Mucosa of gallbladder (tissue), 1 donor: ENCODE data around the gene ASB7. TPM values are rescaled to one million over a fixed set of nuclear protein-coding genes. Genes with fewer than 3 reads are reported as not detected.
"Not testable (repeated sequence)": the region's sequence is repeated elsewhere in the genome, so short reads cannot be mapped to it uniquely, and the experiment has no call there.

Experiments used
- DNase-seq: peaks from one replicate; pipeline ENCODE4 v3.0.0-alpha.2; 2020; ENCODE audit warnings: low spot score
- total RNA-seq: library from RNA; stranded (reverse); gene quantifications from one replicate; pipeline ENCODE4 v1.2.1, GENCODE V29; 2021
- donor health status: DM: no; HTN: no; CAD: no.

ASB7 gene
- total RNA-seq, 1 donor from 2014 or later, result 13.4 TPM

GRCh38 chr15:100650685-100651084 is 48.3 kb downstream of the ASB7 start:
- no peak for DNase-seq

DNA sequence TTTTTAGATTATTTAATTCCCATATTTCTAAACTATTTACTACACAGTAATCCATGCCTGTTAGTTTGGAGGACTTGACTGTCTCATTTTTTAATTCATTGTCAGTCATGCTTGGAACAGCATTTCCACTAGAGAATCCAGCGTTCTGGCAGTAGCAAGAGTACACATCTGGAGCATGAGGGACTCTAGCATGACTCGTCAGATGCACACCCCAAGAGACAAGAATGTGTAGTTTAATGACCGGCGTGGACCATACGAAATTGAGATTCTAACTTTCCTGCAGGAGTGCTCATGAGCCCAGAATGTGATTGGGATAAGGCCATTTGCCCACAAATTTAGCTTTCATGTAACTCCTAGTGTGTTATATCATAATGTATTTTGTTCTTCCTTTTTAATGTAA is 48.9 kb downstream of the ASB7 start:
- no peak for DNase-seq

GRCh38 chr15:100652116-100652515 is 49.7 kb downstream of the ASB7 start:
- no peak for DNase-seq

- no peak for DNase-seq
Measured at GRCh38 chr15:100653608-100654007, 51.2 kb downstream of the ASB7 start.

DNA sequence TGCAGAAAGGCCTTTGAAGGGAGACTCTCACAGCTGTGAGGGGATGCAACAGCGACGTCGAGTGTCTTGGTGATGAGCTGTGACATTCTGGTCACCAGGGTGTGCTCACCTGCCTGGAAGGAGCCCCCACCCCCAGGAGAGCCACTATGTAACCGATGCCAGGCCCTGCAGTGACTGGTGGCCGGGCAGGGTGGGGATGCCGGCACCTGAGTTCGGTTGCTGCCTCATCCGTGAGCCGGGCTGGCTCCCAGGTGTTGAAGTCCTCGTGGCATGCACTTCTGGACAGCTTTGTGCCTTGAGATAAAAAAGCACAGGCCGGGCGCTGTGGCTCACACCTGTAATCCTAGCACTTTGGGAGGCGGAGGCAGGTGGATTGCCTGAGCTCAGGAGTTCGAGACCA is 56.5 kb downstream of the ASB7 start:
- DNase-seq, result no peak

DNA sequence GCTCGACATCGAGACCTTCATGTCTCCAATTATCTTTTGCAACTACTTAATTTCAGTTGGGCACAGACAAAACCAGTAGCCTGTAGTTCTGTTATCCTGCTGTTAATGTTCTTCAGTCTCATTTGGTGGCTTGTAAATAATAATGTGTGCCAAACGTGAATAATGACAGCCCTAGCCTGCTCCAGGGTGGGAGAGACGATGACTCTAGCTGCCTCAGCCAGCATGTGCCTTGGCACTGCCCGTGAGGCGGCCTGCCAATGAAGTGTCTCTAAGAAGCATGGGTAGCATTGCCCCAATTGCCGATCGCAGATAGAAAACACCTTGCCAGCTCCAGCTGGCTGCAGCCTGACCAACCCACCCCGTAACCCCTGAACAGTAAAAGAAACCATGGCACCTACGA is 58.8 kb downstream of the ASB7 start:
- no peak for DNase-seq

DNA sequence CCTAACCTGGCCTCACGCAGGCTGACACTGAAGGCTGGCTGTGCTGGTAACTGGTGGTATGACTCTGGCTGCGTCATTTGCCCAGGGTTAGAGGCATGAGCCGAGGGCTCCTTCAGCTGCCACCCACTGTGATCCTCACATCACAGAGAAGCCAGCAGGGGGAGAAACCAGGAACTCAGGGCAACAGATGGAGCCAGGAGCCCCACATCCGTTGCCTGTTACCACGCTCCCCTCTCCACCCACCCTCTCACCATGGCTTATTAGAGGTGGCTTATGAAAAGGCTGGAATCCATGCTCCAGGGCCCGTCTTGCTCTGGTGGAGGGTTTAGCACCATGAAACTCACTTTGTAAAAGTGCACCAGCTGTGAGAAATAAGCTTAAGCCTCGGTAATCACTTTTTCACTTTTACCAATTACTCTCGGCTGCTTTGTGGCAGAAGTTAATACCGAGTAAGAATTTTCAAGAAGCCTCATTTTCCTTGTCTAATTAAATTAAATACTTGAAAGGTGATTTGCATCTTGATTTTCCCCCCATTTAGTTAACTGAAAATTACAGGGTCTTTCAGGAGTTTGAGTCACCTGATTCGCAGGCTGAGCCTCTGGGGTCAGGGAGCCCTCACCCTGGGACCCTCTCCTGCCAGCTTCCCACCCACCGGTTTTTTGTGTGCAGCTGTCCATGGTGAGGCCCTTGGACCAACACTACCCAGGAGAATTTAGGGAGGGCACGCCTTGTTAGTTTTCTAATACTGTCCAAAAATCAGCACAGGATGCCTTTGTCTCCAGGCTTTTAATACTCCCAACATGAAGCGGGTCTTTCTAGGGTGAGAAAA is 60.9 kb downstream of the ASB7 start:
- DNase-seq, result no peak

GRCh38 chr15:100663915-100664281 is 61.5 kb downstream of the ASB7 start:
- no peak for DNase-seq

- DNase-seq, result no peak
Measured at GRCh38 chr15:100665570-100665969, 63.2 kb downstream of the ASB7 start.

DNA sequence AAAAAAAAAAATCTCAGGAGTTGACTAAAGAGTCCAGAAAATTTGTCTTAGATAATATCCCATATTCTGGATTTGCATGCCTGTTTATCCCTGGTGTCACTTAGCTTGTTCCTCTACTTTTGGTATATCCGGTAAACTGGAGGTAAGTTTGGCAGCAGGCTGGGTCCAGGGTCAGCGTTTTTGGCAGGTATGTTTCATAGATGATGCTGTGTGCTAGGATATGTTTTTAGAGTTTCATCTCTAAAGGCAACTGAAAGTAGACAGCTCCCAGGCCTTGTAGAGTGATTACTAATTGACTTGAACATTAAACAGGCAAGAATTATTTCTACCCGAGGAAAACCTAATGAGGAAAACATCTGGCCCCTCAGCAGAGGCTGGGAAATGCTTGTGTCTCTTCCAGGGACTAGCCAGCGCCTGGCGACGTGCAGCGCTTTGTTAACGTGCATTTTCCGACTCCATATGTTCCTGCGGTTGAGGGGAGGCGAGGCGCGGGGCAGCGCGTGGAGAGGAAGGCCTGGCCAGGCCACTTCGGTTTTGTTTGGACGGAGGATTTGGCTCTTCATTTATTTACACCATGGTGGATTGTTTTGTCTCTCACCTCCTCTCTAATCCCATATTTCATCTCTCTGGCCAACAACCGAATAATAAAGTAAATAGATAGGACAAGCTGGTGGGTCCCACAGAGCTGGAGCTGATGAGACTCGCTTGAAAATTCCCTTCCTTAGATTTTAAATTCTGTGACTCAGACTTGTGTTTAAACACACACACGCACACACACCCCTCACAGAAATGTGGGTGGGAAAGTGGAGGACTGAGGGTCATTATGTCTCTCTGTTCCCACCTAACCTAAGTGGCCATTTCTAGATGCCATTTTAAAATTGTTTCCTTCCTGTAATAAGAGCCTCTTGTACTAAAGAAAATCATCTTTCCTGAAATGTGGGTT is 65.3 kb downstream of the ASB7 start:
- DNase-seq, result peak; percentile 65

DNA sequence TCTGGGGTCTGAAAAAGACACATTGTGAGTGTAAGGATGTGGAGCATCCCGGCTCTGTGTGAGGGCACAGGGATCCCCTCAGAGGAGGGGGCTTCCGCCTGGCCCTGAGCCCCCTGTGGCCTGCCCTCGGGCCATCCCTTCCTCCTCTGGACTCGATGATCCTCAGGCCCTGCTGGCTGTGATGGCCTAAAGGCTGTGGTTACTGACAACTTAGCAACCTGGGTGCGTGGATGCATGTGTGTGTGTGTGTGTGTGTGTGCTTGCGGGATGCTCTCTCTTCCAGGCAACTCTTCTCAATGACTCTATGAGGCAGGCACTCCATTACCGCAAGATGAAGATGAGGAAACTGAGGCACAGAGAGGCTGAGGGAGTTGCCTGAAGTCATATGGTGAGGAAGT is 66.0 kb downstream of the ASB7 start:
- no peak for DNase-seq

- DNase-seq, result no peak
Measured at GRCh38 chr15:100669260-100669659, 66.9 kb downstream of the ASB7 start.

GRCh38 chr15:100670505-100671021 is 68.2 kb downstream of the ASB7 start:
- DNase-seq, result no peak

GRCh38 chr15:100671124-100671680 is 68.8 kb downstream of the ASB7 start:
- DNase-seq, result no peak

DNA sequence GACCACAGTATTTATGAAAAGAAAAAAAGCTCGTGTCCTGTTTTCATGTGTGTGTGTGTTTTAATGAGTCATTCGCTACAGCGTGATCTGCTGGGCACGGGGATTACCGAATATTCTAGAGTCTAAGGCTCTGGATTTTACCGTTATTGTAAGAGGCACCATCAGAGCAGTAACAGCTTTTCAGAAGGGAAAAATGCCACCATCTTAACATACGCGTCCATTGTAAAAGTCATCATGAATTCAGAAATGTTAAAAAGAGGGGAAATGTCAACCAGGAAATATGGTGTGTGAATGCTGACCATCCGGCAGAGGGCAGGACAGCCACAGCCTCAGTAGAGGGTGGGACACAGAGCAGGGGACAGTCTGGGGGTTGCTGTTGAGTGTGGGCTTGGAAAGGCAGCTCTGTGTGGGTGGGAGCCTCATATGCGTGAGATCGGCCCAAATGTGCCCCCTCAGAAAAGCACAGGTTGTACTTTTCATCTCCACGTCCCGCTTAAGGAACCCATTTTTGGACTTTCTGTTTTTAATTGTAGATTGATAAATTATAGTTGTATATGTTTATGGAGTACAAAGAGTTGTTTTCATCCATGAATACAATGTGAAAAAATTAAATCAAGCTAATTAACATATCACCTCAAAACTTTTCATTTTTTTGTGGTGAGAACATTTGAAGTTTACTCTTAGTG is 69.6 kb downstream of the ASB7 start:
- no peak for DNase-seq

- DNase-seq, result no peak
Measured at GRCh38 chr15:100672959-100673358, 70.6 kb downstream of the ASB7 start.

DNA sequence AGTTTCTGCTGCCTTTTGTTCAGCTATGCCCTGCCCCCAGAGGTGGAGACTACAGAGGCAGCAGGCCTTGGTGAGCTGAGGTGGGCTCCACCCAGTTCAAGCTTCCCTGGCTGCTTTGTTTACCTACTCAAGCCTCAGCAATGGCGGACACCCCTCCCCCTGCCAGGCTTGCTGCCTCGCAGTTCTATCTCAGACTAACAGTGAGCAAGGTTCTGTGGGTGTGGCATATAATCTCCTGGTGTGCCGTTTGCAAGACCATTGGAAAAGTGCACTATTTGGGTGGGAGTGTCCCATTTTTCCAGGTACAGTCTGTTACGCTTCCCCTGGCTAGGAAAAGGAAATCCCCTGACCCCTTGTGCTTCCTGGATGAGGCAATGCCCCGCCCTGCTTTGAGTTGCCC is 76.8 kb downstream of the ASB7 start:
- DNase-seq, result not testable (repeated sequence)

DNA sequence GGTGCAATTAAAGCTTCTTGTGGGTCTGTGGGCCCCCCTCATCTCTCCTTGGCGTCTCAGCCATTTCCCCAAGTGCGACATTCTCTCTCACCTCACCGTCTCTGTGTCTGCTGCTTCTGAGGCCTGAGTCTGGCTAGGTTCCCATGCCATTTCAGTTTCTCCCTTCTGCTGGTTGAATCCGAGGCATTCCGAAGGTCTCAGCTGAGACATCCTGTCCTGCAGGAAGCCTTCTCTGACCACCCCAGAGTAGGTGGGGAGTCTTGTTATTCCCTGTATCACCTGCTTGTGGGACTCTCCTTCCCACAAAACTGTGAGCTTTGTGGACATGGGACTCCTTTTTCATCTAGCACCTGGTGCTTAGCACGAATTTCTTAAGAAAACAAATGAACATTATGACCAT is 78.3 kb downstream of the ASB7 start:
- DNase-seq, result no peak

DNA sequence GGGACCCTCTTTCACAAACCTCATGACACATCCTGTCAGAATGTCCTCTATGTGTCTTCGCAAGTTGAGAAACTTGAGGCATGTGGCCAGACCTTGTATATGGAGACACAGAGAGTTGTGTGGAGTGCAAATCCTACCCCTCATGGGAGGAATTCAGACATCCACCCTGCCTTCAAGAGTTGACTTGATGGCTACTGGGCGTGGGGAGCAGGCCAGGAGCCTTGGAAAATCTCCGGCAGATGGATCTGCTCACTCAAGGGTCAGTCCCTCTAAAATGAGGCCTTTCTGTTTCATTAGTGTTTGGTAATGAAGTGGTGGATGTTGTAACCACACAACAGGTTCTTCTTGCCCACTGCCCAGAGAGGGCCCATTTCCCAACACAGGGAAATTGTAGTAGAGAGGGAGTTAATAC is 79.0 kb downstream of the ASB7 start:
- no peak for DNase-seq

- no peak for DNase-seq
Measured at GRCh38 chr15:100682468-100682867, 80.1 kb downstream of the ASB7 start.

DNA sequence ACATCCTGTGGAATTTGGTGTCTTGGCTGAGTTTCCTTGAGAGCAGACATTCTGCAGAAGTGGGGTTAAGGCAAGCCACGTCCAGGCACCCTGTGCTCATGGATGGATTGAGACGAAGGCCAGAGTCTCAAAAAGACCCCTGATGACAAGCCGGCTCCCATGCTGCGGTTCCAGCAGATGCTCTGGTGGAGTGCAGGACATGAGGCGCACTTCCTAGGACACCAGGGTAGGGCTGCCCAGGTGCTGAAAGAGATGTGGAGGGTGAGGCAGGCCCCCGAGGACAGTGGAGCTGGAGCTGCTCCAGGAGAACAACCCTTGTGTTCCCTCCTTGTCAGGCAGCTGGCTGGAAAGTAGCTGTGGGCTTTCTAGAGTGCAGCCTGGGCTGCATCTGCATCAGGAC is 81.0 kb downstream of the ASB7 start:
- no peak for DNase-seq

DNA sequence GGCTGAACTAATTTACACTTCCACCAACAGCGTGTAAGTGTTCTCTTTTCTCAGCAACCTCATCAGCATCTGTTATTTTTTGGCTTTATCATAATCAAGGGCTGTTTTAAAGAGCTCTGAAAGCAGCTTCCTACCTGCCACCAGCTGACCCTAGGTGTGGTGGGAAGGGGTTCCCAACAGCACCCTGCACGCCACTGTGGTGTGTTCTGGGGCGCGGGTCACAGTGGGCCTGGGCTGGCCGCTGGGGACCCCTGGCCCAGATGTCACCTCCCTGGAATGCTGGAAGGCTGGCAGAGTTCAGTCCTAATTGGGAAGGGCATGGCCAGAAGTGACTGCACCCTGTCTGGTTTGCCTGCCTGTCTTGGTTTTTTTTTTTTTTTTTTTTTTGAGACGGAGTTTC is 82.2 kb downstream of the ASB7 start:
- no peak for DNase-seq
